Stimulated activated CD4-positive, alpha-beta T cell treated with anti-CD3 and anti-CD28 coated beads, Interleukin-4, amount 100 ng/mL, for 24 hours (primary cell): ENCODE measurements around the gene ARHGEF7.
"Not testable (repeated sequence)": the region's sequence is repeated elsewhere in the genome, so short reads cannot be mapped to it uniquely, and the experiment has no call there.

ENCODE experiments used
- DNase-seq: peaks from one replicate; pipeline ENCODE4 v3.0.0-alpha.2; 2020

Gene ARHGEF7

DNA sequence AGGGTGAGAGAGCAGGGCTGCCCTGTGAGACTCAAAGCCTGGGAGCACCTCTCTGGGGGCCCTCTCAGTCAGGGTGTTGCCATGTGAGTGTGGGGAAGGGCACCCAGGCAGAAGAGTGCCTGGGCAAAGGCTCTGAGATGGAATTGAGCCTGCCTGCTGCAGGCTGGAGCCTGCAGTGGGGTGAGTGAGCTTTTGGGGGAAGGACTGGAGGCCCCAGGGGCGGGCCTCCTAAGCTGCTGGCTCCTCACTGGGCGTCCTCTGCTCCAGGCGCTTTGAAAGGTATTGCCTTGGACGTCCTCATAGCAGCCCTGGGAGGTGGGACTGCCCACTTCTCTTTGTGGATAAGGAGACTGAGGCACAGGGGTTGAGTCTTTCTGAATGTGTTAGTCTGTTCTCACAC, 60.3 kb downstream of the ARHGEF7 start:
- DNase-seq = no peak

- DNase-seq = no peak
These were observed 60.8 kb downstream of the ARHGEF7 start for GRCh38 chr13:111175935-111176334.

GRCh38 chr13:111176421-111176820, 61.3 kb downstream of the ARHGEF7 start:
- DNase-seq = no peak

DNA sequence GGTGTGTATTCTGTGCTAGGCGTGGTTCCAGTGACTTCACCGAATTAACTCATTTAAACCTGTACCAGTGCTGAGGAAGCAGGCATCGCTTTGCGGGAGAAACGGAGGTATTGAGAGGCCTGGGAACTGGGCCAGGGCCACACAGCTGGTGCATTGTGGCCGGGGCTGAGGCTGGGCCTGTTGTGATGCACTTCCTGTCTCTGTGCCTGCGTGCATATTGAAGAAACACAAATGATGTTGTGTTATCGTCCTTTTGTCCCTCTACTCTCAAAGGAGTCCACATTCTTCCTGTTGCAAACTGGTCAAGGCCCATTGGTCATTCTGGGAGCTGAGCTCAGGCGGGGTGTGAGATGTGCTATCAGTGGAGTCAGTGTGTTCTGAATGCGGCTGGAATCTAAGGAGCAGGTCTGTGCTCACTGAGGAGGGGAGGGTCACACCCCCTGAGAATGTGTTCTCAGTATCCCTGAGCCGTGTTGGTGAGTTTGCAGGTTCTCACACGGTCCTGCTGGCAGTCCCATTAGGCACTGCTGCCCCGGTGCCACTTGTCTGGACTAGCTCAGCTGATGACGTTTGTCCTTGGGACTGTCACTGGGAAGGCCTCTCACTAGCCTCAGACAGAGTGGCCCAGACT, 62.1 kb downstream of the ARHGEF7 start:
- peak; percentile 25 for DNase-seq

GRCh38 chr13:111177921-111178320, 62.8 kb downstream of the ARHGEF7 start:
- DNase-seq = no peak

- DNase-seq = no peak
These were observed 63.3 kb downstream of the ARHGEF7 start for GRCh38 chr13:111178402-111178801.

GRCh38 chr13:111179908-111180760, 65.0 kb downstream of the ARHGEF7 start:
- no peak for DNase-seq

GRCh38 chr13:111181977-111182376, 66.9 kb downstream of the ARHGEF7 start:
- no peak for DNase-seq

GRCh38 chr13:111183087-111183645, 68.1 kb downstream of the ARHGEF7 start:
- no peak for DNase-seq

GRCh38 chr13:111183959-111184358, 68.8 kb downstream of the ARHGEF7 start:
- DNase-seq = no peak

DNA sequence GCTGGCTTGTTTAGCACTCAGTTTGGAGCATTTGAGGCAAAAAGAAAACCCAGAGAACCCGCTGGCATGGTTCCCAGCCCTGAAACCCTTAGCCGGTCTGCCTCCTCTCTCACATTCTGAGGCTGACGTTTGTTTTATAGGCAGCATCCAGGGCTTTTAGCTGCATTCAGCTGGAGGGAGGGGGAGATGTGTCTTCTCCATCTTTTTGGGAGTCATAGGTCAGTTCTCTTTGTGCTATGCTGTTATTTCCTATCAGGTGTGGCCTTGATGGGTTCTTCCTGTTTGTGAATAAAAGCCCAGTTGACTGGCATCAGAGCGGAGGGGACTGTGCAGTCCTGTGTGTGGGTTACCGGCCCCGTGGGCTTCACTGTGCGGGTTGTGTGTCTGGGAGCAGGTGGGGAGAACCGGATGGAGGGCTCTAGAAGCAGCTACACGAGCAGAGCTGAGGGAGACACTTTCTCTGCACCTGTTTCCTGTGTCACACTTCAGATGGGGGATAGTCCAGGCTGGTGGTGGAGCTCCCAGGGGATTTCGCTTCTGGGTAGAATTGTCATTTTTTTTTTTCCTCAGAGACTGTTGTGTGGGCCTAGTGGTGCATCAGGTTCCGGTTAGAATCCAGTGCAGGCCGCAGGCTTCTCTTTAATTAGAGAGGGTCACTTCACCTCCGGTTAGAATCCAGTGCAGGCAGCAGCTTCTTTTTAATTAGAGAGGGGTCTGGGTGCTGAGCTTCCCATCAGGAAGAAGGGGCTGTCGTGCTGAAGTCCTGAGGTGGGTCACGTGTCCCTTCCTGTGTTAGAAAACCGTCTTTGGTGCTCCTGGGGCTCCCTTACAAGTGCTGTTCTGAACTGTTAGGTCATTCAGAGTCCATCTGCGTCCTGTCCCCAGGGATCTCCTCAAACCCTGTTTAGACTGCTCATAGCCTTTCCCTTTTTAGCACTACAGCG, 69.6 kb downstream of the ARHGEF7 start:
- DNase-seq = peak; percentile 24

- no peak for DNase-seq
These were observed 71.3 kb downstream of the ARHGEF7 start for GRCh38 chr13:111186305-111186935.

DNA sequence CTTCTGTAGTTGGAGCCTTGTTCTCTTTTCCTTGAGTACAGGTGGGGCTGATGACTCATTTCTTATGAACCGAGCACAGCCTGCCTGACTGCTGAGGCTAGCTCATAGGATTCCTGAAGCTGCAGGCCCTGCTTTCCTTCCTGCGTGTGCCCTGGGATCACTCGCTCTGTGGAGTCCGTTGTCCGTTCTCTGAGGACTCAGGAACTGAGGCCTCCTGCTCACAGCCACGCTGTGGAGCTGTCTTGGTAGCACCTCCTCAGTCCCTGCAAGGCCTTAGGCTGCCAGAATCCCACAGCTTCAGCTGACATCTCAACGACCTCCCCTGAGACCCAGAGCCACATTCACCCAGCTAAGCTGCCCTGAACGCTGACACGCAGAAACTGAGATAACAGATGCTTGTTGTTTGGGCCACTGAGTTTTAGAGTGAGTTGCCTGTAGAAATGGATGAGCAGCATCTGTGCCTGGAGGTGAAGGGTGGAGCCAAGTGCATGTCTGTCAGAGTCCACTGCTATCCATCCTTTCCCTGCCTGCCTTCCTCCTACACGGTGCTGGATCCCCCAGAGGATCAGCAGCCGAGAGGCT, 72.9 kb downstream of the ARHGEF7 start:
- no peak for DNase-seq

- DNase-seq = peak; percentile 59
These were observed 74.0 kb downstream of the ARHGEF7 start for GRCh38 chr13:111189064-111189505.

DNA sequence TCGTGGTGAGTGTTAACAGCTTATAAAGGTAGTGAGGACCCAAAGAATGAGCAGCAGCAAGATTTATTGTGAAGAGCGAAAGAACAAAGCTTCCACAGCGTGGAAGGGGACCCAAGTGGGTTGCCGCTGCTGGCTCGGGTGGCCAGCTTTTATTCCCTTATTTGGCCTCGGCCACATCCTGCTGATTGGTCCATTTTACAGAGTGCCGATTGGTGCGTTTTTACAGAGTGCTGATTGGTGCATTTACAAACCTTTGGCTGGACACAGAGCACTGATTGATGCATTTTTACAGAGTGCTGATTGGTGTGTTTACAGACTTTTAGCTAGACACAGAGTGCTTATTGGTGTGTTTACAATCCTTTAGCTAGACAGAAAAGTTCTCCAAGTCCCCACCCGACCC, 74.4 kb downstream of the ARHGEF7 start:
- not testable (repeated sequence) for DNase-seq

- not testable (repeated sequence) for DNase-seq
These were observed 78.1 kb downstream of the ARHGEF7 start for GRCh38 chr13:111193223-111193622.

GRCh38 chr13:111194651-111195050, 79.5 kb downstream of the ARHGEF7 start:
- not testable (repeated sequence) for DNase-seq

DNA sequence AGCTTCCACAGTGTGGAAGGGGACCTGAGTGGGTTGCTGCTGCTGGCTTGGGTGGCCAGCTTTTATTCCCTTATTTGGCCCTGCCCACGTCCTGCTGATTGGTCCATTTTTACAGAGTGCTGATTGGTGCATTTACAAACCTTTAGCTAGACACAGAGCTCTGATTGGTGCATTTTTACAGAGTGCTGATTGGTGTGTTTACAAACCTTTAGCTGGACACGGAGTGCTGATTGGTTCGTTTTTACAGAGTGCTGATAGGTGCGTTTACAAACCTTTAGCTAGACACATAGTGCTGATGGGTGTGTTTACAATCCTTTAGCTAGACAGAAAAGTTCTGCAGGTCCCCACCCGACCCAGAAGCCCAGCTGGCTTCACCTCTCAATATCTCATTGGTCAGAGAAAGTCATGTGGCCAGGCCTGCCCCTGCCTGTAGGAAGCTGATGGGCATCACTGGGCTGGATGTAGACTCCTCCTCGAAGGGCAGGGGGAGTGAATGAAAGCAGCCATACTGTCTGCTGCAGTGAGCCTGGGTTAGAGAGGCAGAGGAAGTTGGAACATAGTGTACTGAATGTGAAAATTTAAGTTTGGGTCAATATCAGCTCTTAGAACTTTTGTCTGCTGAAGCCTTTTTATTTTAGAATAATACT, 83.7 kb downstream of the ARHGEF7 start:
- not testable (repeated sequence) for DNase-seq

DNA sequence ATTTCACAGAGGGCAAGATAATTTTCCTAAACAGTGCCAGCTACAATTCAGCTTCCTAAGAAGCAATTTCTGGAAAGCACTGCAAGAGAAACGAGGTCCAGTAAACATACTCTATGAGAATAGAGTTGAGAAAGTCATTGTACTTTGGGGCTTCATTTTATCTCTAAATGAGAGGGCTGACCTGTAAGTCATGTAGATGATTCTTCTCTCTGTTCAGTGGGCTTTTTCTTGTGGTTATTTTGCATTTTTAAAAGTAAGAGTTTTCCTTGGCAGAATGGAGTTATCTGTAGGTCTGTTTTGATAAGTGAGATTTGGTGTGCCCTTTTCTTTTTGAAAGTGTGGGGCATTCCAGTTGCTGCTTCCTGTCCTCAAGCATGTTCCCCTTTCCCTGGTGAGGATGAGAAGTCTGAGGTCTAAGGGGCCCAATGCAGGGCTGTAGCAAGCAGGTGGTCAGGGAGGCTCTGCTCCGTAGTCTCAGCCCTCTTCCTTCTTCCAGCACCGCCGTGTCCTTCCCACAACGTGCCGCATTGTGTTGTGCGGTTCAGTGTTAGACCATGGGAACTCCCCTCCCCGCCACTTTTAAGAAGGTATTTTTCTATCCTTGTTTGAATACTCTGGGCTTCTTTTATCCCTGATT, 86.3 kb downstream of the ARHGEF7 start:
- no peak for DNase-seq

DNA sequence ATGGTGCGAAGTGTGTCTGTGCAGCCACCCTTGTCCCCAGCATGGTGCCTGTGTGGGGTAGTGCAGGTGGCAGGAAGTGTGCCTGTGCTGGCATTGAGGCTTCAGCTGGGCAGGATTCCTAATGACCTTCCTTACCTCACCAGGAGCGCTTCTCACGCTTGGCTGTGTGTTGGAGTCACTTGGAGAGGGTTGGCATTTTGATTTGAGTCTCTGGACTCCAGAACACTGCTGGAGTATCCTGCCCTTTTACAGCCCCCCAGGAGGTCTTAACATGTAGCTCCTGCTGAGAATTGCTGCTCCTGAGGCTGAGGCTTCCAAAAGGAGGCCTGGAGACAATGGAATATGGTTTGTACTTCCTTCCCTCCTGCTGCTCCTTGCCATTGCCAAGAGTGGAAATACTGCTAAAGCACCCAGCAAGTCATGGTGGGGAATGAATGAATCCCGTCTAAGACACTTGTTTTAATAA, 87.1 kb downstream of the ARHGEF7 start:
- DNase-seq = no peak

DNA sequence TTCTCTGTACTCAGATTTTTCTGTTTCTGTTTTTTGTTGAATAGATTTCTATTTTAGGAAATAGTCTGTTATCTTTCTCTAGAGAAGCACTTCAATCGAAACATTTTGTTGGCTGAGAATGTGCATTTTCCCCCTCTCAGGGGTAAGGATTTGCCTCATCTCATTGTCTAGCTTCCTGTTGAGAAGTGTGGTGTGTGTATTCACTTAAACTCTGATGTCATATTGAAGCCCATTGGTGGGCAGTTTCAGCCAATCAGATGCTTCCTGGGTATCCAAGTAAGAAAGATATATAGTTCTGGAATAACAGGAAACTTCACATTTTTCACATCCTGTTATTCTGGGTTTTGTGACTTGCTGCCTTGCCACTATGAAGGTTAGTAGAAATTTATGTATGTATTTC, 87.6 kb downstream of the ARHGEF7 start:
- DNase-seq = no peak
